GM21381 (cell line): ENCODE measurements around the gene CMTM8.
"Not testable (repeated sequence)": the region's sequence is repeated elsewhere in the genome, so short reads cannot be mapped to it uniquely, and the experiment has no call there.

Experiments
- ATAC-seq: cut with Tn5 transposase; IDR thresholded peaks from one replicate; pipeline ENCODE4 v1.9.1; 2021; ENCODE audit warnings: mild to moderate bottlenecking, moderate library complexity; ENCODE audit not compliant: unreplicated experiment

Gene CMTM8, protein sequence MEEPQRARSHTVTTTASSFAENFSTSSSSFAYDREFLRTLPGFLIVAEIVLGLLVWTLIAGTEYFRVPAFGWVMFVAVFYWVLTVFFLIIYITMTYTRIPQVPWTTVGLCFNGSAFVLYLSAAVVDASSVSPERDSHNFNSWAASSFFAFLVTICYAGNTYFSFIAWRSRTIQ

DNA sequence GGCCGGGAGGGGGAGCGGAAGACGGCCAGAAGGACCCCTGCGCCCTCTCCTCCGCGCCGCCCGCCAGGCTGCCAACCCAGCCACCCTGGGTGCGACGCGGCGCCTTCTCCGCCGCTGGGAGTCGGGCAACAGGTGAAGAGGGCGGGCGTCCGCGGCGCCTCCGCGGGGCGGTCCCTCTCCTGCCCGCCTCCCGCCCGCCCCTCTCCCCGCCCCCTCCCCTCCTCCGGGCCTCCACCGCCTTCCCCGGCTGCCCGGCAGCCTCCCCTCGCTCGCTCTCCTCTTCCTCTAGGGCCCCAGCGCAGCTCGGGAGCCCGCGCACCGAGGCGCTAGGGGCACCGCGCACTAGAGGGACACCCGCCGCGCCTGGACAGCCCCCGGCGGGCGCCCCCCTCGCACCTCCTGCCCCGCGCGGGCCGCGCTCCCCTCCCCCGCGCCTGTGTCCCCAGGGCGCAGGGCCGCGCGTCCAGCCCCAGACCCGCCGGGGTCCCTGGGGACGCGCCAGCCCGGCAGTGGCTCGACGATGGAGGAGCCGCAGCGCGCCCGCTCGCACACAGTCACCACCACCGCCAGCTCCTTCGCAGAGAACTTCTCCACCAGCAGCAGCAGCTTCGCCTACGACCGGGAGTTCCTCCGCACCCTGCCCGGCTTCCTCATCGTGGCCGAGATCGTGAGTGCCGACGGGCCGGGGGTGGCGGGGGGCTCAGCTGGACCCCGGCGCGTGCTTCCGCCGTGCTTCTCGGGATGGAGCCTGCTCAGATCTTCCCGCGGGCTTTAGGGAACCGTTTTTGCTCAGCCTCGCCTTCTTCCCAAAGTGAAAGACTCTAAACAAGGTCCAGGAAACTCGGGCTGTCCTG lies at the start of gene CMTM8:
Gene CMTM8, plus strand, starts transcription at position 228 of the 854 bp plus-strand sequence. Its CDS starts 293 bp downstream, at position 521.
- peak; percentile 74 for ATAC-seq

DNA sequence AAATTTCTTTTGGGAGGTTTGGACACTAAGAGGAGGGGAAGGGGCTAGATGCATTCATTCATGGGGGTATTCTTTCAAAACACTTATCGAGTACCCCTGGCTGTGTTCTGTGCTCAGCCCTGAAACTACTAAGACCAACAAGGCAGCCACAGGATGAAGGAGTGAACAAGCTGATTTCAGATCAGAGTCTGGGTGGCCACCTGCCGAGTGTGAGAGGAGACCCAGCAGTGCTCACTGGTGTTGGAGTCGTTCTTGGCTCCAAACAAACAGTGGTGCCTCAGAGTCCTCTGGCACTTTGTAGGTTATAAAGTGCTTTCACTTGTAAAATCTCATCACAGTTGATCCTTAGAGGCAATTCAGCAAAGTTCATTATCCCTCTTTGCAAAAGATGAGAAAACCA lies 48.8 kb upstream of the CMTM8 start:
- ATAC-seq, result no peak

DNA sequence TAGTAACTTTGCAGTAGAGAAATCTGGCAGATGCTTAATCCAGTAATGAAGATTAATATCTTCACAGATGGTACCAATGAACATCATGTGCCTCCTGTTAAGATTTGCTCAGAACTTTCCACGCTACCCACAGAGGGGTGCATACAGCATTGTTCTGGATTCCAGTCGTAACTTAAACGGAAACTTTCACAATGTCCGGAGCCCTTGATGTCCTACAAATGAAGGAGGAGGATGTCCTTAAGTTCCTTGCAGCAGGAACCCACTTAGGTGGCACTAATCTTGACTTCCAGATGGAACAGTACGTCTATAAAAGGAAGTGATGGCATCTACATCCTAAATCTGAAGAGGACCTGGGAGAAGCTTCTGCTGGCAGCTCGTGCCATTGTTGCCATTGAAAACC lies 47.9 kb upstream of the CMTM8 start:
- not testable (repeated sequence) for ATAC-seq

DNA sequence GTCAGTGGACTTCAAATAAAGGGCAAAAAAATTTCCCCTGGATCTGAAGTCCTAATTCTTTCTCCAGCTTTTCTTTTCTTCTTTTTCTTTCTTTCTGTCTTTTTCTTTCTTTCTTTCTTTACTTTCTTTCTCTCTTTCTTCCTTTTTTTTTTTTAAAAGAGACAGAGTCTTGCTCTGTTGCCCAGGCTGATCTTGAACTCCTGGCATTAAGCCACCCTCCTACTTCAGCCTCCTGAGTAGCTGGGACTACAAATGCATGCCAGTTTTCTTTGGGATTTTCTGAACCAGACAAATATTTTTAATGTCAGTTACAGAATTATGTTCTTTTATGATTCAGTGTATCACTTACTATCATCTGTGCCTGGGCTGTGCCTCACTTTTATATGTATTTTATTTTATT lies 45.4 kb upstream of the CMTM8 start:
- ATAC-seq, result no peak

DNA sequence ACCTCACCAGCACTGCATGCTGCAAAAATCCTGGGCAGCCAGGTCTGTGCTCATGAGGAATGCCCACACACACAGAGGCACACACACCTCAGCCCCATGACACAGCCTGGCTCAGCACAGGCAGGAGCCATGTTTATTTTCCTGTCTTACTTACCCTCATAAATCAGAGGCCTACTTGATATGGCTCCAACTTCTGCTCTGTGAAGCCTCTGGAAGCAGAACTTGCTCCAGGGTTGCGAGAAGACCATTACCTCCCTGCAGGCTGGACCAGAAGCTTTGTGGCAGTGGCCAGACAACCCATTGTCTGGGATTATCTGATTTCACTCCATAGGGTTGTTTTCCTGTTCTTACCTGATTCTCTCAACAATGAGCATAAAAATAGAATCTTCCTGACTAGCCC lies 43.8 kb upstream of the CMTM8 start:
- no peak for ATAC-seq

DNA sequence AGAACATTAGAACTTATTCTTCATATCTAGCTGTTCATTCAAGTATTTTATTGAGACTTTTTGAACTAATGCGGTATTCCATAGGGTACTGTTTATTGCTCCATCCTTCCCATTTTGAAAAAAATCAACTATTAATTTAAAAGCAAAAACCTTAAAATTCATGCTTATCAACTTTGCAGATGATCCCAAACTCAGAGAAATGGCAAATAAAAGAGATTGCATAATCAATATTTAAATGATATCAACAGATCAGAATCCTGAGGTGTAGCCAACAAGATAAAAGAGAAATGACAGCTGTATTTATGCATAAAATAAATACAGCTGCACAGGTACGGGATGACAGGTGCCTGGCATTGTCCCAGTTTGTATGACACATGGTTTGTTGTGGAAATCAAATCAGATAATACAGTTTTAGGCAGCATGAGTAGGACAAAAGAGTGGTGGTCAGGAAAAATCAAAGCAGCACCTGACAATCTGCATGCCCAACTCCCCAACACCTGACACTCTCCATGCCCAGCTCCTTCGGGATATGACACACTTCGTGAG lies 42.4 kb upstream of the CMTM8 start:
- no peak for ATAC-seq

DNA sequence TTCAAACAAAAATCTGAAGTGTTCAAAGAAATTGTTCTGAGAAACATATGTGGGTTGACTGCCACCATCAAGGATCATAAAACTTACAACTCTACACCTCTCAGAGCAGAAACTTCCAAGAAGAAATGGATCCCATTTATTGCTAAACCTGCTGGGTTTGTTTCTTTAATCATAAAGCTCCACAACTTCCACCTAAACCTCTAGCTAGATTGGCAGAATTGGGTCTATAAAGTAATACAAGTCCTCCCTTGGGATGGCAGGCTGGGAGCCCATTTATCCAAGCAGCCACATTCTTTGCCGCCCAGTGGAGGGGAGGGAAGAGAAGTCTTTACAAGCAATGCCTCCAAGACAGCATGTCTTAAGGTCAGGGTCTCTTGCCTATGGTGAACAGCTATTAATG lies 40.5 kb upstream of the CMTM8 start:
- ATAC-seq, result no peak

DNA sequence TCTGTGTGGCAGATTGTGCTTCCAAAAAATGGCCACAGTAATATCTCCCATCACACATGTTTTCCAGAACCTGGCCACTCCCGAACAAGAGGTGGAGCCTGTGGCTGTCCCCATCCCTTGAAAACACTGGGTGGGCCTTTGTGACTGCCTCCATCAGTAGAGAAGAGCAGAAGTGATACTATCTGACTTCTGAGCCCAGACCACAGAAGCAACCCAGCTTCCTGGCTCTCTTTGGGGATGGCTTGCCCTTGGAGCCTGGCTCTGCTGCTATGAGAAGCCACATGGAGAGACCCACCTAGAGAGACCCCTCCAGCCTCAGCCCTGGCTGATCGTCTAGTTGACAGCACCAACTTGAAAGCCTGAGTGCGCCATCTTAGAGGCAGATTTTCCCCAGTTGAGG lies 39.8 kb upstream of the CMTM8 start:
- ATAC-seq, result no peak

DNA sequence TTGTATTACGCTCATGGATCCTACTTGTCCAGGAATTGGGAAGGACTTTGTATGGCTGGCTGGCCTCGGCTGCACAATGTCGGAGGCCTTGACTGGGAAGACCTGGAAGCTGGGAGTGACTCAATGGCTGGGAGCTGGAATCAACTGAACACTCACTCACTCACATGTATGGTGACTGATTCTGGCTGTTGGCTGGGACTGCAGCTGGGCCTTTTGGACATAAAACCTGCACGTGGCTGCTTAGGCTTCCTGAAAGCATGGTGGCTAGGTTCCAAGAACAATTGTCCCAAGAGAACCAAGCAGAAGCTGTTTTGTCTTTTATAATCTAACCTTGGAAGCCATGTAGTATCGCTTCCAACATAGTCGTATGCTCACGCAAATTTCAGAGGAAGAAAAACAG lies 38.0 kb upstream of the CMTM8 start:
- ATAC-seq, result no peak

DNA sequence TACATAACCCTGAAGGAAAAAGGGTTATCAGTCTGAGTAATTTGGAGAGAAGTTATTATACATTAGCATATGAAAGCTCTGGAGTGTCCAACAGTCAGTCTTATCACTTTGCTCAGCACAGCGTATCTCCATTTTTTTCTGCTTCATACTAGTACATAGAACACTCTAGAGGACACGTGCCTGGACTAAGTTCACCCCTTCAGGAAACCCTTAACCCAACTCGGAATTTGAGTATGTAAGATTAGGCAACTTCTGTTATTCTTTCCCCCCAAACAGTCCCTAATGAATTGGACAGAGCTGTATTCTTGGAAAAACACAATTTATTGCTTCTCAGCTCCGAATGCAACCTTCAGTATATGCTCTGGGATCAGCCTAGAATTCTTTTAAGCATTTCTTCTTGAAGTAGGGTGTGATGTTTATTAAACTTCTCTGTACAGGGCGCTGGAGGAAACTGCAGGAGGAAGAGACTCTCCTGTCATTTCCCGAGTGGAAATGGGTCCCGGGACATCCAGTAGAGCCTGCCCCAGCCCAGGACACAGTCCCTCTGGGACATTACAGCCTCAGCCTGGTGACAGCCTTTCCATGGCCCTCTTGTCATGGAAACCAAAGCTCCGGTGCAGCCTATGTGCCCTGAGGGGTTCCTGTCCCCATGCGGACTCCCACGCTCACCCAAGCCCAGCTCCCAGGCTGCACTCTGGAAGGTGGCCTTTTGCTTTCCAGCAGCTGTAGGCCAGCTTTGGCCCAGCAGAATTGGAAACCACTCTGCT lies 37.3 kb upstream of the CMTM8 start:
- ATAC-seq, result no peak

DNA sequence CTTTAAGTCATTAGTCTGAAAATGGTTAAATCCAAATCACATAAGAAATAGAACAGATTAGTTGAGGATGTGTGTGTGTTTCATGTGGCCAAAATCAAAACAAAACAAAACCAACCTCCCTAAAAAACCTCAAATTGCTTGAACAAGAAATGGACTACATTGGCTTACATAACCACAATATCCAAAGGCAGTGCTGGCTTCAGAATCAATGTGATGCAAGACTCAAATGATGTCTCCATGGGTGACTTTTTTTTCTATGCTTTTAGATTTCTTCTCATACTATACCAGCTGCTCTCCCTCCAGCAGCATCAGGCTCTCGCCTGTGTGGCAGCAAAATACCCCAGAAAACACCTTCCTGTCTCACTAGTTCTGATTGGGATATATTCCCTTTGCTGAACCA lies 36.0 kb upstream of the CMTM8 start:
- ATAC-seq, result no peak

DNA sequence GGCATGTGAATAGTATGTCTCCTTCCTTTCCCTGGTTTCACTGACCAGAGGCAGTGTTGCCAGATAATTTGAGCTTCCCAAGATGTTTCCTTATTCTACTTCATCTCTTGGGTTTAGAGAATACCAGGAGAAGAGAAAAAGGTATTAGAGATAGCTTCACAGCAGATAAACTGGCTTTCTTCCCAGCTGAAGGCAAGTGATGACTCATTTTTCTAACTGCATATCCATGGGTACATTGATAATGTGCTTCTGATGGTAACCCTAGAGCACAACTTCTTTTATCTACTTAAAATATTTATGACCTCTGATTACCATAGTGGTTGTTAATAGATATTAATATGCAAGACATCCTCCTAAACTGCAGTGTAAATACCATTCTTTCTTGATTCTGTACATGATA lies 34.6 kb upstream of the CMTM8 start:
- no peak for ATAC-seq

DNA sequence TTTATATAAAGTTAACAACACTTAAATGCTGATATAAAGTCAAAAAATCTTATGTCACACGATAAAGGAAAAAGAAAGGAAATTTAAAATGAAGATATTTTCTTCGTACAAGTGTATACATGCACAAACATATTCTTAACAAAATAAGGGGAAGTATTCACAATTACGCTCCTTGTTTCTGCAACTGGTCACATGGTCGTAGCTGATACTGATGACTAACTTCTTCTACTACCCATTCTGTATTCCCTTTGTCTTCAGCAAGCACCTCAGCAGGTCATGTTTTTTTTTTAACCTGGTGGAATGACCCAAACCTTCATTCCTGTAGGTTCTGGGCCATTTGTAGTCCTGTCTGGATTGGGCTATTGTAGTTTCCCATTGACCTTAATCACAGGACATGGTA lies 30.0 kb upstream of the CMTM8 start:
- no peak for ATAC-seq

DNA sequence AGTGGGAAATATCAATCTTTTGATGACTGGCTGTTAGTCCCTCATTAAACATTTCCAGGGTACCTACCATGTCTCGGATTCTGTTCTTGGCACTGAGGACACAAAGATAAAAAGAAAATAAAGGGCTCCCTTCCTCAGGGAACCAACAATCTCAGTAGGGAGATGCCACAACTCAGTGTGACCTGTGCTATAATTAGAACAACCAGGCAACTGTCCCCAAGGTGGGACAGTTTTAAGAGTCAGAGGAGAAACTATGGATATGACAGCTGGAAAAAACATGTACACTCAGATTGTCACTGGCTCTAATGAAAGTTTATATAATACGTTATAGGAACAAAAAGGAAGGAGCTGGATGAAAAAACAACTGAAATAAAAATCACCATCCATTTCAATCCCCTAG lies 23.3 kb upstream of the CMTM8 start:
- no peak for ATAC-seq

DNA sequence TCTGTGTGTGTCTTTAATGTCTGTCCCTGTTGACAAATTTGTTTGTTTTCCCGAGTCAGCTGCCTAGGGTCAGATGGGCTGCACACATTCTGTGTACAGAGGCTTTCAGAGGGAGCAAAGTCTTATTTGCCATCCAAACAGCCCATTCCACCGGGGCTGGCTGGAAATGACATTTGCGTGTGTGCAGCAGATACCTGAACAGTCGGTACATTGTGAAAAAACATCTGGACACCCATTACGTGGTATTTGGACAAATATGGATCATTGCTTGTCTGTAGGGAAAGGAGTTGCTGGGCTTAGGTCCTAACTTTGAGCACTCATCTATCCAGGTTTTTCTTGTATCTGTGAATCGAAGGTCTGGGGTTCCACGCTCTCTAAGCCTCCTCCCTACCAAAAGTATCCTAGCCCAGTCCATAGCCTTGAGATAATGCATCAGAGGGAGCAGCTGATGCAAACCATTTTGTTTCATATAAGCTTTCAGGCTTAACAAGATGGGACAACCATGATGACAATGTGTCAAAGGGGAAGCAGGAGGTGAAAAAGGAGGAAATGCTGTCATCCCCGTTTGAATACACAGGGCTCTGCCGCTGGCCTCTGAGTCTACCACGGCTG lies 22.2 kb upstream of the CMTM8 start:
- ATAC-seq, result no peak

DNA sequence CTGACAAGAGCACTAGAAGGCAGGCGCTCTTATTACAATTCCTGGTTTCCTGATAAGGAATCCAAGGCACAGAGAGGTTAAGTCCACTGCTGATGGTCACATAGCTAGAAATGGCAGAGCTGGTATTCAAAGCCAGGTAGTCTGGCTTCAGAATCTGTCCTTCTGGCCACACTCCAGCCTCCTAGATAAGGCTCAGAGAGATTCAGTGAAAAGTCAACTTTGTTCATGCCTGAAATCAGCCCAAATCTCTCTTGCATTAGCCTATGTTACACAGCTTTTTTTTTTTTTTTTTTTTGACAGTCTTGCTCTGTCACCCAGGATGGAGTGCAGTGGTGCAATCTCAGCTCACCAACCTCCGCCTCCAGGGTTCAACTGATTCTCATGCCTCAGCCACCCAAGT lies 21.1 kb upstream of the CMTM8 start:
- no peak for ATAC-seq

DNA sequence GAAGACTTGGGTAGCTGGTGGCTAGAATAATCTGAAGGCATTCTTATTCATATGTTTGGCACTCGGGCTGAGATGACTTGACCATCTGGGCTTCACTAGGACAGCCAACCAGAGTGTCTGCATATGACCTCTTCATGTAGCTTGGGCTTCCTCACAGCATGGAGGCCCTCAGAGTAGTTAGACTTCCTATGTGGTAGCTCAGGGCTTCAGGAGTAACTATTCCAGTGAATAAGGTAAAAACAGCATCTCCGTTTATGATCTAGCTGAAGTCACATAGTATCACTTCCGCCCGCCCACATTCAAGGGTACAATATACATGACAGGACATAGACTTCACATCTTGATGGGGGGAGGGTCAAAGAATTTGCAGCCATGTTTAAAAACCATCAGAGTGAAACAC lies 18.9 kb upstream of the CMTM8 start:
- ATAC-seq, result no peak

DNA sequence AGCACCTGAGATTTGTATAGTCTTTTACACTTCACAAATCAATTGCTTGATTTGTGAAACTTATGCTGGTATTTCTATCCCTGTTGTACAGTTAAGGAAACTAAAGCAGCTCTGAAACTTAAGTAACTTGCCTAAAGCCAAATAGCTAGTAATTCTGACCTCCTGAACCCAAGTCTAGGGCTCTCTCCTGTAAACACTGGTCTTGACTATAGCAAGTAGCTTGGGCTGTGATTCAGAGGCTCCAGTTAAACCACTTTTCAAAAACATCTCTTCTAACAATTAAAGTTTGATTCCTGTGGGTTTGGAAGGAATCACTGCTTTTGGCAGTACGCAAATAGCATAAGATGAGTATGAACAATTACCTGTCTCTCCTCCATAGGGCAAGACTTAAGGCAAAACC lies 18.5 kb upstream of the CMTM8 start:
- ATAC-seq, result no peak

DNA sequence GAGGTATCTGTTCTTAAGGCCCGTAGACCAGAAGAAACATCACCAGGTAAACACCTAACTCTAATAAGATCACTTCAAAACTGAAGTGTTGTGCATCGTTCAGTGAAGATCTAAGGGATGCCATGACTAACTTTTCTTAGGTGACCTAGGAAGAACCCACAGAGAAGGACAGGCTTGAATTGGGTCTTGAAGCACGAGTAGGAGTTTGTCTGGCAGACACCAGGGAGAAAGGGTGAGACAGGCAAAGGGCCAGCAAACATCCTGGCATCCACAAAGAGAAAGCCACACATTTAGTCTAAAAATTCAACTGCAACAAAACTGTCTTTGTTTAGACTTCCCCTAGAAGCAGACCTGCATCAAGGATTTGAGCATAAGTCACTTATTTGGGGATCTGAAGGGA lies 15.5 kb upstream of the CMTM8 start:
- no peak for ATAC-seq

DNA sequence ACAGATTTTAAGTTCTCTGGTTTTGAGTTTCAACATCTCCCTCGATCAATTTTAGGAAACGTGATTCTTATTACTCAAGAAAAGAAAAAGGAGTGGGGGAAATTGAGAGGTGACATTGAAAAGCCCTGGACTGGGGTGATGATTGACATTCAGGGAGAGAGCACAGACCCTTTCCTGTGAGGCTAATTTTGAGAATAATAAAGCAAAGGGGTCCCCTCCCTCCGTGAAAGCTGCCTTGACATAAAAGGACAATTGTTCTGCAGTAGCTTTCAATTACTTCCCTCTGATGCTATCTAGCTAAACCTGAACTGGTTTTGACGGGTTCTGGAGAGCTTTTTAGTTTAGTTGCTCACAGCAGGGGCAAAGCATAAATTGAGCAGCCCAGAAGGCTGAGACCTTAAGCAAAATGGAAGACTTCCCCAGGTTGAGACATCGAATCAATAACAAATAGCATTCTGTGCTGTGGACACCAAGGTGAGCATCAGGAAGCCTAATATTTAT lies 14.4 kb upstream of the CMTM8 start:
- ATAC-seq, result no peak

DNA sequence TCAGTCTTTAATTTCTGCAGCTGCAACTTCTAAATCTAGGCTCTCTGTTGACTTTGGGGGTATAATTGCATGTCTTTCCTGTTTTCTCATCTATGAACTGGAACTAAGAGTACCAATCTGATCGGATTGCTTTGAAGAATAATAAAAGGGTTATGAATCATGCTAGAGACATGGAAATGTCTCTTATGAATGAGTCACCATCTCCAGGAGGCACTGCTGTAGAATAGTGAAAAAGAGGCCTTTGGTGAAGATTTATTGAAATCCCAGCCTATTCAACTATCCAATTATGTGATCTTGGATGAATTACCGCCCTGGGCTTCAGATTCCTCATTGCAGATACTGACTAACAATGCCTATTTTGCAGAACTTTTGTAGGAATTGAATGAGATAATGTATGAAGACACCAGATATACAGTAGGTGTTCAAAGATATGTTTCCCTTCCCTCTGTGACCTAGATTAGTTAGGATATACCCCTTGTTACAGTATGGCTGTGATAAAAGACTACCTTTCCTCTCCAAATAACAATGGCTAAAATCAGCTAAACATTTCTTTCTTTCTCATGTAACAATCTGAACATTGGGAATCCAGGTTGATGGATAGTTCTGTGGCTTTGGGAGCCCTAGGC lies 11.5 kb upstream of the CMTM8 start:
- ATAC-seq, result no peak
